CD1c-positive myeloid dendritic cell (primary cell): ENCODE data around the gene TSSK6.

Source experiments
- DNase-seq: peaks from one replicate; pipeline ENCODE4 v3.0.0-alpha.2; 2016; ENCODE audit errors: extremely low spot score

TSSK6 gene

GRCh38 chr19:19544954-19545591 is 29.7 kb upstream of the TSSK6 start:
- DNase-seq: no peak

- no peak for DNase-seq
Measured at GRCh38 chr19:19544257-19544953, 29.1 kb upstream of the TSSK6 start.

DNA sequence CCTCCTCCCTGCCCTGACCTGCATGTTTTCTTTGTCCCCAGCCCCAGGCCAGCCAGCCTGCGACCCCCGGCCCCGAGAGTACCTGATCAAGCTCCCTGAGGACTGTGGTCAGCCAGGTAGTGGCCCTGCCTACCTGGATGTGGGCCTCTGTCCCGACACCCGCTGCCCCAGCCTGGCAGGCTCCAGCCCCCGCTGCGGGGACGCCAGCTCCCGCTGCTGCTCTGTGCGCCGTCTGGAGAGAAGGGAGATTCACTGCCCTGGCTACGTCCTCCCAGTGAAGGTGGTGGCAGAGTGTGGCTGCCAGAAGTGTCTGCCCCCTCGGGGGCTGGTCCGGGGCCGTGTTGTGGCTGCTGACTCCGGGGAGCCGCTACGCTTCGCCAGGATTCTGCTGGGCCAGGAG is 28.3 kb upstream of the TSSK6 start:
- no peak for DNase-seq

DNA sequence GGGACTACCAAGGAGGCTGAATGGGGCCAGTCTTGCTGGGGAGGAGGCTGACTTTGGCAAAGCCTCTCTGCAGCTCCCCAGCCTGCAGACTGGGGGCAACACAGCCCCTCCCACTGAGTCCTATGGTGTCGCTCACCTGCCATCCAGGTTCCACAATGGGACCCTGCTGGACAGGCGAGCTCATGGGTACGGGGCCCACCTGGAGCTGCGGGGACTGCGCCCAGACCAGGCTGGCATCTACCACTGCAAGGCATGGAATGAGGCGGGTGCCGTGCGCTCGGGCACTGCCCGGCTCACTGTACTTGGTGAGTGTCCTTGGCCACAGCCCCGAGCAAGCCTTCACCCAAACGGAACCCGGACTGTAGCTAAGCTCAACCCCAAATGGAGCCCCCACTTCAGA is 27.8 kb upstream of the TSSK6 start:
- no peak for DNase-seq

GRCh38 chr19:19542507-19542906 is 27.2 kb upstream of the TSSK6 start:
- DNase-seq: peak; percentile 18

GRCh38 chr19:19541616-19542015 is 26.3 kb upstream of the TSSK6 start:
- DNase-seq: no peak

- peak; percentile 44 for DNase-seq
Measured at GRCh38 chr19:19540715-19541515, 25.6 kb upstream of the TSSK6 start.

DNA sequence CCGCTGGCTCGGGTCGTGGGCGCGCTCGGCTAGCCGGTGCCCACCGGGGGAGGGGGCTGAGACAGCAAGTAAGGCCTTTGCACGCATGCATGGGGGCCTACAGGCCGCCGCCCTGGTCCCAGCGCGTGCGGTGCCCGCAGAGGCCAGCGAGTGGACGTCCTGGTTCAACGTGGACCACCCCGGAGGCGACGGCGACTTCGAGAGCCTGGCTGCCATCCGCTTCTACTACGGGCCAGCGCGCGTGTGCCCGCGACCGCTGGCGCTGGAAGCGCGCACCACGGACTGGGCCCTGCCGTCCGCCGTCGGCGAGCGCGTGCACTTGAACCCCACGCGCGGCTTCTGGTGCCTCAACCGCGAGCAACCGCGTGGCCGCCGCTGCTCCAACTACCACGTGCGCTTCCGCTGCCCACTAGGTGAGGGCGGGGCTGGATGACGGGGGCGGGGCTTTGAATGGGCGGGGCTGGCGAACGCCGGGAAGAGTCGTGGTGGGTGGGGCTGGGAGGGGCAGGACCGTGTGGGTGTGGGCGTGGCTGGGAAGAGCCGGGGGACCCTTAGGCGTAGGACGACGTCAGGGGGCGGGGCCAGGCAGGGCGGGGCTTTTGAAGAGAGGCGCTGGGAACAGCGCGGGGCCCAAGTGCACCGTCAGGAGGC is 24.8 kb upstream of the TSSK6 start:
- DNase-seq: peak; percentile 79

DNA sequence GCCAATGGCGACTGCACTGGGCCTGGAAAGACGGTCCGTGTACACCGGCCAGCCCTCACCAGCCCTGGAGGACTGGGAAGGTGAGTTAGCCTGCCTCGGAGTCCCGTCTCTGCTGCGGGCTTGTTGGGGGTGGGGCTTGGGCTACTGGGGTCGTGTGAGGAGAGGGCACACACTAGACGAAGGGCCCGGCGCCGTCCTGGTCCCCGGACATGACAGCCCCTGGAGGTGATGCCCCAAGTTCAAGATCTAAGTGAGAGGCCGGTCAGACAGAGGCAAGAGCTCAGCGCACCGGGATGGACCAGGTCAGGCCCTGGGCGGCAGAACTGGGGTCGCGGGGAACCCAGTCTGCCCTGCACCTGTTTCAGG is 24.3 kb upstream of the TSSK6 start:
- no peak for DNase-seq

- DNase-seq: no peak
Measured at GRCh38 chr19:19538785-19539166, 23.4 kb upstream of the TSSK6 start.

GRCh38 chr19:19538061-19538784 is 22.9 kb upstream of the TSSK6 start, which contains the start of gene CILP2:
Gene CILP2, plus strand, starts transcription at chr19:19538265. Its CDS starts 85 bp downstream, at chr19:19538350.
- DNase-seq: peak; percentile 12

DNA sequence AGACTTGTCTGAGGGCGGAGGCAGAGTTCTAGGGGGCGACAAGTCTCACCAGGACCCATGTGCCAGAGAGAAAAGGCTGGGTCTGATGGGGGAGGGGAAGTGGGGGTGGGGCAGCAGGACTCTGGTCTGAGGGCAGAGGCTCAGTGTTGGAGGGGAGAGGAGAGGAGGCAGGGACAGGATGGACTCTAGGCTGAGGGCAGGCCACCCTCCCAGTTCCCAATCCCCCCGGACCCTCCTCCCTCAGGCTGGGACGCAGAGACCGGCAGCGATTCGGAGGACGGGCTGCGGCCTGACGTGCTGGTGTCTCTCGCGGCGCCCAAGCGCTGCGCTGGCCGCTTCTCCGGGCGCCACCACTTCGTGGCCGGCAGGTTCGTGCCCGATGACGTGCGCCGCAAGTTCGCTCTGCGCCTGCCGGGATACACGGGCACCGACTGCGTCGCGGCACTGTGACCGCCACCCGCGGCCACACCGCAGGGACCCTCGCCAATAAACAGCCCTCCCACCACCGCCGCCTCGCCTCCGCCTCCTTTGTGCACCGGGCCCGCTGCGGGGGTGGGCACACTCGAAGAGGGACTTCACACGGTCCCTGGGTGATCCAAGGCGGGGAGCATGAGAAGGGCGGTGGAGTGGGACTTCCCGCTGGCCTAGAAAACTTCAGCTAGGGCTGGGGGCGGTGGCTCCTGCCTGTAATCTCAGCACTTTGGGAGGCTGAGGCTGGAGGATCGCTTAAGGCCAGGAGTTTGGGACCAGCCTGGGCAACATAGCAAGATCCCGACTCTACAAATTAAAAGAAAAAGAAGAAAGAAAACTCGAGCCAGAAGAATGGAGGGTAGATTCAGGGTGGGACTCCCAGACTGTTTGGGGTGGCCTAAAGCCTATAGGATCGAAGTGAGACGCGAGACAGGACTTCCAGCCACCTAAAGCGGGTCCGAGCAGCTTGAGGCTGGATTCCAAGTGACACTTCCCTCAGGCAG is 22.0 kb upstream of the TSSK6 start:
- peak; percentile 3 for DNase-seq

GRCh38 chr19:19535311-19536191 is 20.2 kb upstream of the TSSK6 start:
- no peak for DNase-seq

DNA sequence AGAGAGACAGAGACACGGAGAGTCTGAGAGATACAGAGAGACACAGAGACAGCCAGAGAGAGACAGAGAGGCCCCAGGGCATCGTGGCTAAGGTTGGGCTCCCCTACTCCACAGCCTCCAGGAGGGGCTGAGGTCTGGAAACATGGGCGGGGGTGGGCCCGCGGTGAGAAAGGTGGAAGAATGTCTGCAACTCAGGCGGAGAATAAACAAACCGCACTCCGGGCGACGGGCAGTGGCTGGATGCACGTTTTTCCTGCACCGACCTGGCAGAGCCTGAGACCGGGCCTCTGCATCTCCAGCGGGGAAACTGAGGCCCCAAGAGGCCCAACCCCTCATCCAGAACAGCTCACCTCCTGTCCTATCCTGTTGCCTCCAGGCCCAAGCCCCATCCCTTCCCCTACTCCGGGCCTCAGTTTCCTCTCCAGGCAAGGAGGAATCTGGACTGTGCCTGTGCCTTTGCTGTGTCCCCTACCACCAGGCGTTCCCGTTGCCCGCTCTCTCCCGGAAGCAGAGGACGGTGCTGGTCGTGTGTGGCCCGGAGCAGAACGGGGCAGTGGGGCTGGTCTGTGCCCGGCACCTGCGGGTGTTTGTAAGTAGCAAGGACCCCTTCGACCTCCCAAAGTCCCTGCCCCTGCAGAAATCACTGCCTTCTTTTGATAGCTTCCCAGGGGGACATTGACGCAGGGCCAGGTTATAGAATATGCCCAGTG is 19.4 kb upstream of the TSSK6 start:
- DNase-seq: no peak

- no peak for DNase-seq
Measured at GRCh38 chr19:19533841-19534240, 18.5 kb upstream of the TSSK6 start.

DNA sequence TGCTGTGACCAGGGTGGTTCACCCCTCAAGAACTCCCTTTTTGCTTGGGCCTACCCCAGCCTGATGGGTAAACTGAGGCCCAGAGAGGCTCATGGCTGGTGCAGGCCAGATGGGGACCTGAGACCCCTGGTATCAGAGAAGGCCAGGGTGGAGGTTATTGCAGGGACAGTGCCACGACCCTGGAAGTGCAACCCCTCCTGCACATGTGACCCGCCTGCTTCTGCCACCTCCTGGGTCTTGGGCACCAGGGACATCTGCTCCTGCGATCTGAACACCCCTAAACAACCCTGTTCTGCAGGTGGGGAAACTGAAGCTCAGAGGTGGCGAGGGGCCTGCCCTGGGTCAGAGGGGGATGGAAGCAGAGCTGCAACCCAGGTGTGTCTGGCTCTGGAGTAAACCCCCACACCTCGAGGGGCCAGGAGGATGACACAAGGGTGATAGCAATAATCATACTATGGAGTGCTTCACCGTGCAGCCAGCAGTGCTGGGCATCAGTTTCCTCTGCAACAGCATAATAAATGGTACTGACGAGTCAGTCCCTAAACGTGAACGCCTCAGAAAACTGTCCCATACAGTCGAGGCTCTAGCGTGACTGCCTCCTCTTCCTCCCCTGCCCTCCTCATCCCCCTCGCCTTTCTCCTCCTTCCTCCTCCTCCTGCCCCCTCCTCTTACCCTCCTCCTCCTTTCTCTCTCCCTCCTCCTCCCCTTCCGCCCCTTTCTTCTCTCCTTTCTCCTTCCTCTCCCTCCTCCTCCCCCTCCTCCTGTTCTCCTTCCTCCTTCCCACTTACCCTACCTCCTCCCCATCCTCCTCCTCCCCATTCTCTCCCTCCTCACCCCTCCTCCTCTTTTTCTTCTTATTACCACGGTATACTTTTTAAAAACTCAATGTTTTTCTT is 17.7 kb upstream of the TSSK6 start:
- no peak for DNase-seq

DNA sequence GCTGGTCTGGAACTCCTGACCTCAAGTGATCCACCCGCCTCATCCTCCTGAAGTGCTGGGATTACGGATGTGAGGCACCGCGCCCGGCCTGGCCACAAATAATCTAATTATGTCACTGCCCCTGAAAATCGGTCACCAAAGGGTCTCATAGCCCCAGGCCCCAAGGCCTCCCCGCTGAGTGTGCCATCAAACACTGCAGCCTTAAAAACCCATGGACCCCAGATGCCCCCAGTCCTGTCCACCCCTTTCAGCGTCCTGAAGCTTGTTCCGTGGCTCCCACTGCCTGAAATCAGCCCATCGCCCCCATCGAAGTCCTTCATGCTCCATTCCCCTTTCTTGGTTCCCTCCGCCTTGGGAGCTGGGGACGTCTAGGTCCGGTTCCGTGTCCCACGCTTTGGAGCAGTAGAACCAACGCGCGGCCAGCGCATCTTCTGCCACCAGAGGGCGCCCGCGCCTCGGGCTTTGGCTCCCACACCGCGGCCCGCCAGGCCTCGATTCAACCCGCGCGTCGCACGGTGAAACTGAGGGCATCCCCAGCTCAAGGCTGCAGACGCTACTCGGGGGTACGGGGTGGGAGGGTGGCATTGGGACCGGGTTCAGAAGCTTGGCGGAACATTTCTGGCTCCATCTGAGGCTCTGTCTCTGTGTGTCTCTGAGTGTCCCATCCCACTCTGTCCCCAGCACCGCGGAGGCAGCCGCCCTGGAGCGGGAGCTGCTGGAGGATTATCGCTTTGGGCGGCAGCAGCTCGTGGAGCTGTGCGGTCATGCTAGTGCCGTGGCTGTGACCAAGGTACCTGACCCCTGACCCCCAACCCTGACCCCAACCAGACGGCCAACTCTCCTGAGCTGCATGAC is 16.8 kb upstream of the TSSK6 start:
- peak; percentile 91 for DNase-seq
